Measurements from ENCODE around the gene CAPN5. TPM values are rescaled to one million over a fixed set of nuclear protein-coding genes. Genes with fewer than 3 reads are reported as not detected.
A peak's percentile ranks its signal among the peaks of the same experiment; 100 is the strongest.

The CAPN5 gene
- total and polyA plus RNA-seq, 2 of the 13 experiments (the other 11 are each of a cell fraction or from before 2014, with no cell fraction given): 0.27 to 1.2 TPM

- peak; percentile 63; the same call in 1 of the 2 replicates for TF ChIP-seq WIZ (CRISPR knock-in tag; IDR thresholded peaks at IDR 0.05)
- no peak for TF ChIP-seq REST (IDR thresholded peaks at IDR 0.05; ENCODE audit: borderline replicate concordance in 1 of 2, low read depth in 1 of 2, low read length in 2 of 2)
- TF ChIP-seq PRDM15 (CRISPR knock-in tag; IDR thresholded peaks at IDR 0.05): no peak
- TF ChIP-seq MAZ (IDR thresholded peaks at IDR 0.05; ENCODE audit: borderline replicate concordance, low read depth, low read length): peak; percentile 75
- peak; percentile 58 for TF ChIP-seq MAZ (CRISPR knock-in tag; IDR thresholded peaks at IDR 0.05; ENCODE audit: low read depth)
- no peak for TF ChIP-seq FUBP1 (CRISPR knock-in tag; IDR thresholded peaks at IDR 0.05; ENCODE audit: borderline replicate concordance)
- peak; percentile 38; the same call in 1 of the 2 replicates for TF ChIP-seq ZNF225 (CRISPR knock-in tag; IDR thresholded peaks at IDR 0.05)
- peak; percentile 76 for TF ChIP-seq DNMT1 (CRISPR knock-in tag; IDR thresholded peaks at IDR 0.05)
- no peak for TF ChIP-seq HNF4G (IDR thresholded peaks at IDR 0.05; ENCODE audit: borderline replicate concordance, low read depth, low read length)
- TF ChIP-seq HNF4G (CRISPR knock-in tag; IDR thresholded peaks at IDR 0.05; ENCODE audit: borderline replicate concordance, low read depth): 0 out of 2 replicates have a peak, but pooled peaks have one; percentile 47
- TF ChIP-seq SNAPC4 (CRISPR knock-in tag; IDR thresholded peaks at IDR 0.05): peak; percentile 41; the same call in 1 of the 2 replicates
- TF ChIP-seq ZNF350 (CRISPR knock-in tag; IDR thresholded peaks at IDR 0.05; ENCODE audit: borderline replicate concordance, low read depth): peak; percentile 44; the same call in 1 of the 2 replicates
These were observed at the start of gene CAPN5 (continued) for GRCh38 chr11:77066229-77067042.

All from HepG2 (cell line).